NCI-H1417 treated with DMSO at 0.1 percent for 48 hours (cell line): ENCODE measurements around the gene ZRANB3.
"Not testable (repeated sequence)": the region's sequence is repeated elsewhere in the genome, so short reads cannot be mapped to it uniquely, and the experiment has no call there.

Experiments
- DNase-seq: peaks from one replicate; lab custom pipeline; 2025; lab: John Stamatoyannopoulos, UW

The ZRANB3 gene

DNA sequence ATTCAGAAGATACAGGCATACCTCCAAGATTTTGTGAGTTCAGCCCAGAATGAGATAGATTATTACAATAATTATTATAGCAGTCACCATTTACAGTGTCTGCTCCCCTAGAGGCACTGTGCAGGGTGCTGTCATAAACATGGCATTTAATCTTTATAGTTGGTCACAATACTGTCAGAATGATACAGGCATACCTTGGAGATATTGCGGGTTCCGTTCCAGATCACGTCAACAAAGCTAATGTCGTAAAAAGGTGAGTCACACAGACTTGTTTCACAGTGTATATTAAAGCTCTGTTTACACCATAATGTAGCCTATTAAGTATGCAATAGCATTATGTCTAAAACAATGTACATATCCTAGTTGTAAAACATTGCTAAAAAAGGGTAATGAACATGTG is 45.6 kb downstream of the ZRANB3 start:
- no peak for DNase-seq

DNA sequence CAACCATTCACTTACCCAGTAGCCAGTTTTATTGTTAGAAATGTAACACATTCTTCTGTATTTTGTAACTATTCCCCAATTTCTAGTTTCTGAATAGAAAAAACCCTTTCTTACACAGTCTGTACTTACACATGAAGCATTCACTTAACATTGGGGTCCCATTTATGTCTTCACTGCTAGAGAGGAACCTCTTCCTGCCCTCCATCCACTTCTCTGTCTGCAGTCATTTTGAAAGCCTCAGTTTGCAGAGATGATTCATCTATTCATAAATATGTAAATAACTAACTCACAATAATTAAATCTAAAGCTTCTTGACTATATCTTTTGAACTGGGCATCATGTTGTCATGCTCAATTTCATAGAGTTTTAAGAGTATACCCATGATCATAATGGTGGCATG is 55.9 kb downstream of the ZRANB3 start:
- no peak for DNase-seq

DNA sequence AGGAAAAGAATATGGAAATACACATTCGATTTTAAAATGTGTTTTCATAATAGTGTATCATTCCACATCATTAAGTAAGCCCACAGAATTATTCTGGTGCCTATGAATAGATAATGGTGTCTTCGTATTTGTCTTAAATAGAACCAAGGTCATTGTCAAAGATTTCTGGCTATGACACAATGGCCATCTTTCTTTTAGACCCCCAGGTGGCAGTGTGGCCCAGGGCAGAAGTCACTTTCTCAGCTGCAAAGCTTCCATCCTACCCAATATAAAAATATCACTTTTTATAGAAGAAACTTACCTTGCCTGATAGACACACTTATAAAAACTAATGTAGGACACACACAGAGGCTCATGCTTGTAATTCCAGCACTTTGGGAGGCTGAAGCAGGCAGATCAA is 57.5 kb downstream of the ZRANB3 start:
- no peak for DNase-seq

DNA sequence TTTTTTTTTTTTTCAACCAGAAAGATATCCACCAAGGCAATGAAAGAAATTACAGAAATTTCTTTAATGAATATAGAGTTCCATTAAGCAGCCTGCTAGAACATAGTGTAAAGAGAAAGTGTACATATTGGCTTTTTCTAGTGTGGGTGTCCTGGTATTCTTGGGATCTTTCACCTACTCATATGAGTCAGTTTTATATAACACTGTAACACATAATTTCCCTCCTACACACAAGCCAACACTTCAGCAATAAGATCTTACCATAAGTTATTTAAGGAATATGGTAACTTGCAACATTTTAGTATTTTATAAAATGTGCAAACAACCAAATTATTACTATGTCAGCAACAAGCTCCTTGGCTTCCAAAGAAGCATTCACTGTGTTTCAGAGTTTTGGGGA is 59.9 kb downstream of the ZRANB3 start:
- no peak for DNase-seq

DNA sequence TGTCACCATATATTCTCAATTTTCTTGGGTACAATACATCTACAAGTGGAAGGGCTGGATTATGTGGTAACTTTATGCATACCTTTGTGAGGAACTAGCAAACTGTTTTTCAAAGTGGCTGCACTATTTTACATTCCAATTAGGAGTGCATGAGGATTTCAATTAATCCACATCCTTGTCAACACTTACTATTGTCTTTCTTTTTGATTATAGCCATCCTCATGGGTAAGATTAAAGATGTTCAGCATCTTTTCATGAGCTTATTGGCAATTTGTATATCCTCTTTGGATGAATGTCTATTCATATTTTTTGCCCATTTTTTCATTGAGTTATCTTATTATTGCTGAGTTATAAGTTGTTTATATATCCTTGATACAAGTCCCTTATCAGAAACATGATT is 73.7 kb downstream of the ZRANB3 start:
- no peak for DNase-seq

DNA sequence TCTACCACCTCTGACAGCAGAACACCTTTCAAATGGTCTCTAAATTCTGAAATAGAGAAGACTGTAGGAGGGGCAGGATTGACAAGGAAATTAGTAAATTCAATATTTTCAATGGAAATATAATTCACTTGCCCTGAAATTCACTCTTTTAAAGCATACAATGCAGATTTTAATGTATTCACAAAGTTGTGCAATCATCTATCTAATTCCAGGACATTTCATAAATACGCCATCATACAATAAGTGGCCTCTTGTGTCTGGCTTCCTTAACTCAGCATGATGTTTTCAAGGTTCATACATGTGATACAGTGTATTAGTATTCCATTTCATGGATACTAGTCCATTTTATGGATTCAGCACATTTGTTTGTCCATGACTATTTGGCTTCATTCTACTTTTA is 74.2 kb downstream of the ZRANB3 start:
- no peak for DNase-seq

DNA sequence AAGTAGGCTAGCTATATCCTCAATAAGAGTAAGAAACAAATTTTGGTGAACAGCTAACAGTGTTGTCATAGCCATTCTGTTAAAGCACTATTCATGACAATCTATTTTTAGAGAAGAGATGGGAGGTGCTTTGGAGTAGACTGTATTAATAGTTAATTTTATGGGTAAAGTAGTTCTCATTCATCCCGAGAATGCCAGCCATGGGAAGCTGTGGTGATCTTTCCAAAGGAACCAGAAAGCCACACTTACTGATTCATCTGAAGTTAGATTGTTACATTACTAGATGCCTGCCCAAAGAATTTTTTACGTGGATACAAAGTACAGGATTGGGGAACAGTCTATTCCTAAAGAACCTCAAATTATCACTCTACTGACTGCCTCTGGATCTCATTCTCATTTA is 74.6 kb downstream of the ZRANB3 start:
- no peak for DNase-seq

DNA sequence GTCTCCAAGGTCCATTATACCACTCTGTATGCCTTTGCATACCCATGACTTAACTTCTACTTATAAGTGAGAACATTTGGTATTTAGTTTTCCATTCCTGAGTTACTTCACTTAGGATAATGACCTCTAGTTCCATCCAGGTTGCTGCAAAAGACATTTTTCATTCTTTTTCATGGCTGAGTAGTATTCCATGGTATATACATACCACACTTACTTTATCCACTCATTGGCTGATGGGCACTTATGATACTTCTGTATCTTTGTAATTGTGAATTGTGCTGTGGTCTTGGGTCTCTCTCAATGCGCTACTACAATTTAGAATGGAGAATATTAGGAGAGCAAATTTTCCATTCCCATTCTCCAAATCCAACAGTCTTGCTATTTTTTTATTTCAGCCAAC is 76.4 kb downstream of the ZRANB3 start:
- DNase-seq = no peak

DNA sequence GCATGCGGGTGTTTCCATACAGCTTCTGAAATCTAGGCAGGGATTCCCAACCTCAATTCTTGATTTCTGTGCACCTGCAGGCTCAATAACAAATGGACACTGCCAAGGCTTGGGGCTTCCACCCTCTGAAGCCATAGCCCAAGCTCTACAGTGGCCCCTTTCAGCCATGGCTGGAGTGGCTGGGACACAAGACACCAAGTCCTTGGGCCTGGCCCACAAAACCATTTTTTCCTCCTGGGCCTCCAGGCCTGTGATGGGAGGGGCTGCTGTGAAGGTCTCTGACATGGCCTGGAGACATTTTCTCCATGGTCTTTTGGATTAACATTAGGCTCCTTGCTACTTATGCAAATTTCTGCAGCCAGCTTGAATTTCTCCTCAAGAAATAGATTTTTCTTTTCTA is 78.0 kb downstream of the ZRANB3 start:
- DNase-seq = not testable (repeated sequence)

DNA sequence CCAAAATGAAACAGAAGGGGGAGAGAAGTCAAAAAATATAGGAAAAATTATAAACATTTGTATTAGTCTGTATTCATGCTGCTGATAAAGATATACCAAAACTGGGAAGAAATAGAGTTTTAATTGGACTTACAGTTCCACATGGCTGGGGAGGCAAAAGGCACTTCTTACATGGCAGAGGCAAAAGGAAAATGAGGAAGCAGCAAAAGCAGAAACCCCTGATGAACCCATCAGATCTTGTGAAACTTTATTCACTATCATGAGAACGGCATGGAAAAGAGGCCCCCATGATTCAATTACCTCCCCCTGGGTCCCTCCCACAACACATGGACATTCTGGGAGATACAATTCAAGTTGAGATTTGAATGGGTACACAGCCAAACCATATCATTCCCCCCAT is 79.1 kb downstream of the ZRANB3 start:
- DNase-seq = no peak

DNA sequence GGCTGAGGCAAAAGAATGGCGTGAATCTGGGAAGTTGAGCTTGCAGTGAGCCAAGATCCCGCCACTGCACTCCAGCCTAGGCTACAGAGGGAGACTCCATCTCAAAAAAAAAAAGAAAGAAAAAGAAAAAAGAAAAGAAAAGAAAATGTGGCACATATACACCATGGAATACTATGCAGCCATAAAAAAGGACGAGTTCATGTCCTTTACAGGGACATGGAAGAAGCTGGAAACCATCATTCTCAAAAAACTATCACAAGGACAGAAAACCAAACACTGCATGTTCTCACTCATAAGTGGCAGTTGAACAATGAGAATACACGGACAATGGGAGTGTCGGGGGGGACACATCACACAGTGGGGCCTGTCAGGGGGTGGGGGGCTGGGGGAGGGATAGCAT is 88.0 kb downstream of the ZRANB3 start:
- not testable (repeated sequence) for DNase-seq

DNA sequence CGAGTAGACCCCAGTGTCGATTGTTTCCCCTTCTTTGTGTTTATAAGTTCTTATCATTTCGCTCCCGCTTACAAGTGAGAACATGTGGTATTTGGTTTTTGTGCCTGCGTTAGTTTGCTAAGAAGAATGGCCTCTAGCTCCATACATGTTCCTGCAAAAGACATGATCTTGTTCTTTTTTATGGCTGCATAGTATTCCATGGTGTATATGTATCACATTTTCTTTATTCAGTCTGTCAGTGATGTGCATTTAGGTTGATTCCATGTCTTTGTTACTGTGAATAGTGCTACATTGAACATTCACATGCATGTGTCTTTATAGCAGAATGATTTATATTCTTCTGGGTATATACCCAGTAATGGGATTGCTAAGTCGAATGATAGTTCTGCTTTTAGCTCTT is 95.9 kb downstream of the ZRANB3 start:
- DNase-seq = not testable (repeated sequence)

DNA sequence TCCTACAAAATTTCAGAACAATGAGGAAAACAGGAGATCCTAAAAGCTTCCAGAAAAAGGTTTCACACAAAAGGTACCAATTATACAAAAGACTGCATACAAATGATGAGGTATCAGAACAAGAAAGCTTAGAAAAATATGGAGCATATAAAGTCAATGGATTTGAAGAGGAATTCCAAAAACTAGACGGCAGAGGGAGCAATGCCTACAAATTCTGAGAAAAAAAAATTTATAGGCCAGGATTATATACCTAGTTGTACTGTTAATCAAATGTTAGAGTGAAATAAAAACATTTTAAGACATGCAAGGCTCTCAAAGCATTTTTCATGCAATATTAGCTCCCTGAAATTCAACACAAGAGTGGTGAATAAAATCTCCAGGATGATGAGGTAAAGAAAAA is 106.2 kb downstream of the ZRANB3 start:
- DNase-seq = no peak

DNA sequence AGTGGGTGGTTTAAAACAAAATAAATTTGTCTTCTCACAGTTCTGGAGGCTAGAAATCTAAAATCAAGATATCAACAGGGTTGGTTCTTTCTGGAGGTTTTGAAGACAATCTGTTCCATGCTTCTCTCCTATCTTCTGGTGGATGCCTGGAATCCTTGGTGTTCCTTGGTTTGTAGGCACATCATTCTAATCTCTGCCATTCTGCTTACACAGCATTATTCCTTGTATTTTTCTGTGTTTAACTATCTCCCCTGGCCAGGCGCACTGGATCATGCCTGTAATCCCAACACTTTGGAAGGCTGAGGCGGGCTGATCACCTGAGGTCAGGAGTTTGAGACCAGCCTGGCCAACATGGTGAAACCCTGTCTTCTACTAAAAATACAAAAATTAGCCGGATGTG is 108.1 kb downstream of the ZRANB3 start:
- no peak for DNase-seq

DNA sequence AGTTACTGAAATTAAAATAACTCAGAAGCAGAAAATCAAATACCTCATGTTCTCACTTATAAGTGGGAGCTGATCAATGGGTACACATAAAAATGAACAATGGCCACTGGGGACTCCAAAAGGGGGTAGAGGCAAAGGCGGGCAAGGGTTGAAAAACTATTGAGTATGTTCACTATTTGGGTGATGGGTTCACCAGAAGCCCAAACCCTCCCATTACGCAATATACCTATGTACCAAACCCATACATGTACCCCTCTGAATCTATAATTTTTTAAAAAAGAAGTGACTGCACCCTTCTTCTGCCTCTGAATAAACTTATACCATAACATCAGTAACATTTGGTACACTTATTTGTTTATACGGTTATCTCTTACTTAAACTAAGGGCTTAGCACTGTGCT is 119.4 kb downstream of the ZRANB3 start:
- DNase-seq = no peak

DNA sequence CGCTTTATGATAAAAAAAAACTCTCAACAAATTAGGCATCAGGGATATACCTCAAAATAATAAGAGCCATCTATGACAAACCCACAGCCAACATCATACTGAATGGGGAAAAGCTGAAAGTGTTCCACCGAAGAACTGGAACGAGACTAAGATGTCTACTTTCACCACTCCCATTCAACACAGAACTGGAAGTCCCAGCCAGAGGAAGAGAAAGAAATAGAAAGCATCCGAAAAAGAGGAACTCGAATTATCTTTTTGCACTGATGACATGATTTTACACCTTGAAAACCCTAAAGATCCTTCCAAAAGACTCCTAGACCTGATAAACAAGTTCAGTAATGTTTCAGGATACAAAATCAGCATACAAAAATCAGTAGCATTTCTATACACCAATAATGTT is 121.6 kb downstream of the ZRANB3 start:
- DNase-seq = no peak

DNA sequence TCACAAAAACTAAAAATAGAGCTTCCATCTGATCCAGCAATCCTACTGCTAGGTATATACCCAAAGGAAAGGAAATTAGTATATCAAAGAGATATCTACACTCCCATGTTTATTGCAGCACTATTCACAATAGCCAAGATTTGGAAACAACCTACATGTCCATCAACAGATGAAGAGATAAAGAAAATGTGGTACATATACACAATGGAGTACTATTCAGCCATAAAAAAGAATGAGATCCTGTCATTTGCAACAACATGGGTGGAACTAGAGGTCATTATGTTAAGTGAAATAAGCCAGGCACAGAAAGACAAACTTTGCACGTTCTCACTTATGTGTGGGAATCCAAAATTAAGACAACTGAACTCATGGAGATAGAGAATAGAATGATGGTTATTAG is 134.8 kb downstream of the ZRANB3 start:
- not testable (repeated sequence) for DNase-seq

DNA sequence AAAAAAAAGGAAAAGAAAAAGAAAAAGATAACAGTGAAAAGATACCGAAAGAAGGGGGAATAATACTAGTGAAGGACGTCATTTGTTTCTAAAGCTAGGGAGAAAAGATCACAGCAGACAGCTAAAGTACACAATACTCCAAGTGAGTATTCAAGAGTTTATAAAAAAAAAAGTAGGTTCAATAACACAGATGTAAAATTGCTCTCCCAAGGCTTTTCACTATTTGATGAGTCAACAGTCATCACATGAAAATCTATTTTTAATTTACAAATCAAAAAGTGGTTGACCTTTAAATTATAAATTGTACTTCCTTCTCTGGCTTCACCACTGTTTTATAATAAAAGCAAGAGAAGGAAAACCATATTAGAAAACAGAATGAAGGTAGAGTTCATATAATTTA is 144.0 kb downstream of the ZRANB3 start:
- no peak for DNase-seq

DNA sequence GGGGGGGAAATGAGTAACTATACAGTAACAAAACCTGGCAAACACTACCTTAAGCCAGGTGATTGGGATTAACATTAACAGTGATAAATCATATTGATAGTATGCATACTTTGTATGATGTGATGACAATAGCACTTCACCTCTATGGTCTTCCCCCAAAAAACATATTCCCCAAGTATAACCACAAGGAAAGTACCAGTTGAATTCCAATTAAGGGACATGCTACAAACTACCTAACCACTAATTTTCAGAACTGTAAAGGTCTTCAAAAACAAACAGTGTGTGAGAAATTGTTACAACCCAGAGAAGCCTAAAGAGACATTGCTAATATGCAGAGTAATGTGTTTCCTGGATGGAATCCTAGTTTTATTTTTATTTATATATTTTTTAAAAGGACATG is 152.4 kb downstream of the ZRANB3 start:
- no peak for DNase-seq

DNA sequence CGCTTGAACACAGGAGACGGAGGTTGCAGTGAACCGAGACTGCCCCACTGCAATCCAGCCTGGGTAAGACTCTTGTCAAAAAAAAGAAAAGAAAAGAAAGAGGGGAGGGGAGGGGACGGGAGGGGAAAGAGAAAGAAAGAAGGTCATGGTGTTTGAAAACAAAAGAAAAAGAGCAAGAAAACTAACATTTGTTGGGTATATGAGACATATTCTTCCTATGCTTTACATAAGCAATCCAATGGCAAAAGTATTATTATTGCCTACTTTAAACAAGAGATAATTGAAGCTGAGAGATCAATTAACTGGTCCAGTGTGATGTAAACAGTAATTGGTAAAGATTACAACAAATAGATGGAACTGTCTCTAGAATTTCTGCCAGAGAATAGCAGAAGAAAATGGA is 157.3 kb downstream of the ZRANB3 start:
- DNase-seq = no peak

DNA sequence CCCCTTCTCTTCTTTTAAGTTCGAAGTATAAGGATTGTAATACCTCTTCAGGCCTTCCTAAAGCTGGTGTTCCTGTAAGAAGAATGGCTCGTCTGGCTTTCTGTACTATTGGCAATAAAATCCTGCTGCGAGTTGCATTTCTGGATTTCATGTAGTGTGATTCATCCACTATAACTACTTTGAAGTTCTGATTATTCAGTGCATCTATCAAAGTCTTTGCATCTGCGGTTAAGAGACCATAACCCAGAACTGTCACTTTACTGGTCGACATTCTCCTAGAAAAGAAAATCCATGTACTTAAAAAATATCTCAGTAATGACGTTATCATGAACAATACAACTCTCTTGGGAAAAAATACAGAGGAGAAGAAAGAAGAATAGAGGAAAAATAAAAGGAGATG is 181.1 kb downstream of the ZRANB3 start:
- no peak for DNase-seq

DNA sequence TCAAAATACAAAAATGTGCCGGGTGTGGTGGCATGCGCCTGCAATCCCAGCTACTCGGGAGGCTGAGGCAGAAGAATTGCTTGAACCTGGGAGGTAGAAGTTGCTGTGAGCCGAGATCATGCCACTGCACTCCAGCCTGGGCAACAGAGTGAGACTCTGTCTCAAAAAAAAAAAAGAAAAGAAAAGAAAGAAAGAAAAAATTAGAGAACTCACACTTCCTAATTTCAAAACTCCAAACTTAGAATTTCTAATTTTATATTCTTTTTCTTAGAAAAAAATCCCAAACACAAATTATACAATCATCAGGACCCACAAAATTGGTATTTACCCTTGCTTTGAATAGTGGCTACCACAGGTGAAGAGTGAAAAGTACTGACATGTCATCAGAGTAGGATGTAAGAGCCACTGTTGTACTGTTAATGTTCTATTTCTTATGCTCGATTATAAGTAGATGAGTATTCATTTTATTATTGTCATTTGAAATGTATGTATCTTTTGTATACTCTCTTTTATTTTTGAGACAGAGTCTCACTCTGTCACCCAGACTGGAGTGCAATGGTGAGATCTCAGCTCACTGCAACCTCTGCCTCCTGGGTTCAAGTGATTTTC is 182.8 kb downstream of the ZRANB3 start:
- not testable (repeated sequence) for DNase-seq

DNA sequence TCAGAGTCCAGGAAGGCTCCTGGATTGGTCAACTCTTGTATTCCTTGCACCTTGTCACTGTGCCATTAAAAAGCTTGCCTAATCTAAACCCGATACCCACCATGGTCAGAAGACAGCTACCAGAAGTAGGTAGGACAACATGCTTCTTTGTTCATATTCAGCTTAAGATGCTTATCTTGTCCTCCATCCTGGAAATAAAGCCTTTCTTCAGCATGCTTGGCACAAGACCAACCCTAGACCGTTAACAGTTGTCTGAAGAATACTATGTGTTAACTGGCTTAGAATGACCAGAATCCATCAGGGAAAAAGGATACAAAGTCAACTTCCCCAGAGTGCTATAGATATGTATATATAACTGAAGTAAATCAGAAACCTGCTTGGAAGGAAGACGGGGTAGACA is 193.9 kb downstream of the ZRANB3 start:
- no peak for DNase-seq

DNA sequence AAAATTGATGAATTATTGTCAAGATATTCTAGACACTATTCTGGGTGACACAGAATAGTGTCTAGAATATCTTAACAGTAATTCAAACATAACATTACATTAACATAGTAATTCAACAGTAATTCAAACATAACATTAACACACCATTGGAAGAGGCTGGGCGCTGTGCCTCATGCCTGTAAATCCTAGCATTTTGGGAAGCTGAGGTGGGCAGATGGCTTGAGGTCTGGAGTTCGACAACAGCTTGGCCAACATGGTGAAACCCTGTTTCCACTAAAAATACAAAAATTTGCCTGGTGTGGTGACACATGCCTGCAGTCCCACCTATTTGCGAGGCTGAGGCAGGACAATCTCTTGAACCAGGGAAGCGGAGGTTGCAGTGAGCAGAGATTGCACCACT is 195.8 kb downstream of the ZRANB3 start:
- no peak for DNase-seq

DNA sequence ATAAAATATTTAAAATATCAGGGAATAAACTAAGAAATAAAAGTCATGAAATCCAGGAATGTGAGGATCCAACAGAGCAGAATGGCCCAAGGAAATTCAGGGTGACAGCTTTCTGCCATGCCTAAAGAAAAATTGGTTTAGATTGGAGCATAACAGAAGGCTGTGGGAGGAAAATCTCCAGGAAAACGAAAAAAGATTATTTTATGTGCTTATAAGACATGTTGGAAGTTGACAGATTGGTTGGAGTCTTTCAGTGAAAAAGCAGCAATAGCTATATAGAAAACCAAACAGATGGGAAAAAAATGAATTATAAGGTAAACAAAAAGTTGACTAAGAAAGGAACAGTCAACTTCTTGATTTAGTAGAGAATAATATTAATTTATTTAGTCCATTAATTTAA is 203.9 kb downstream of the ZRANB3 start:
- DNase-seq = no peak
